Astrocyte of the spinal cord (primary cell): ENCODE measurements around the gene LMOD1.

Experiments
- DNase-seq: peaks from one replicate; pipeline ENCODE4 v3.0.0; 2011; ENCODE audit warnings: low read depth, low spot score
- H3K4me3 ChIP-seq: 2 replicates; pipeline ENCODE4 v1.5.1; 2011; ENCODE audit warnings: low read depth, mild to moderate bottlenecking, low read length, moderate library complexity
- CTCF ChIP-seq: IDR thresholded peaks from 2 replicates; pipeline ENCODE4 v1.5.1; 2012; ENCODE audit warnings: low read depth, mild to moderate bottlenecking, low read length, inconsistent platforms
- in situ Hi-C: cut with HindIII; loops from 2 replicates; pipeline ENCODE4 v1.10.0; 2017; ENCODE audit warnings: low sequenced_read_pairs

The LMOD1 gene

DNA sequence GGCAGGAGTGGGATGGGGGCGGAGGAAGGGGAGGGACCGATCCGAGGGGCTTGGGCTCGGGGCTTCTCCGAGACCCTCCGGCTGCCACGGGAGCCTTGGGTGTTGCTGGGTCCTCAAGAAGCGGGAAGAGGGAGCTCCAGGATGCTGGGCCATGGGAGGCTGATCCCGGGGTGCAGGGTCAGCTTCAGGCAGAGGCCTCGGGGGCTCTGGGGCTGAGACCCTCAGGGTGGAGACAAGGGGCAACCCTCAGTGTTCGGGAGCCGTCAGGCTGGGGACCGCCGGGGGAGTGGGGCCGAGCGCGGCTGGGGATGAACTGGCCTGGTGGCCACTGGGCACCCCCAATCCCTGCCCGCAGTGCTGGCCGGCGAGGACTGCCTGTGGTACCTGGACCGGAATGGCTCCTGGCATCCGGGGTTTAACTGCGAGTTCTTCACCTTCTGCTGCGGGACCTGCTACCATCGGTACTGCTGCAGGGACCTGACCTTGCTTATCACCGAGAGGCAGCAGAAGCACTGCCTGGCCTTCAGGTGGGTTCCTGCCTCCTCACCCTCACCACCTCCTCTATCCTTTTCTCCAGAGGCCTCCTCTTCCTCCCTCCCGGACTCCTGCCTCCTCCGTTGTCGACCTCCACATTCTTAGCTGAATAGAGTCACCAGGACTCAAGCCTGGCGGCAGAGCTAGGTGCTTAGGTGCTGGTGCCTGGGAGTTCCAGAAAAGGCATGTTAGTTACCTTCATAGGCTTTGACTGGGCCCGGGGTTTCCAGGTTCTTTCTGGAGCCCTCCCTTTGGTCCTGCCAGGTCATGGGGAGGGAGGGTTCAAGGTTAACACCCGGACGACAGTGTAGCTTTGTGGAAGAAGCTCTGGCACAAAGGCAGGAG lies 57.0 kb downstream of the LMOD1 start:
- in situ Hi-C loops = no loop called here
- peak overlapping the region; percentile 60 for H3K4me3 ChIP-seq
- no peak for DNase-seq
- TF ChIP-seq CTCF = no peak

DNA sequence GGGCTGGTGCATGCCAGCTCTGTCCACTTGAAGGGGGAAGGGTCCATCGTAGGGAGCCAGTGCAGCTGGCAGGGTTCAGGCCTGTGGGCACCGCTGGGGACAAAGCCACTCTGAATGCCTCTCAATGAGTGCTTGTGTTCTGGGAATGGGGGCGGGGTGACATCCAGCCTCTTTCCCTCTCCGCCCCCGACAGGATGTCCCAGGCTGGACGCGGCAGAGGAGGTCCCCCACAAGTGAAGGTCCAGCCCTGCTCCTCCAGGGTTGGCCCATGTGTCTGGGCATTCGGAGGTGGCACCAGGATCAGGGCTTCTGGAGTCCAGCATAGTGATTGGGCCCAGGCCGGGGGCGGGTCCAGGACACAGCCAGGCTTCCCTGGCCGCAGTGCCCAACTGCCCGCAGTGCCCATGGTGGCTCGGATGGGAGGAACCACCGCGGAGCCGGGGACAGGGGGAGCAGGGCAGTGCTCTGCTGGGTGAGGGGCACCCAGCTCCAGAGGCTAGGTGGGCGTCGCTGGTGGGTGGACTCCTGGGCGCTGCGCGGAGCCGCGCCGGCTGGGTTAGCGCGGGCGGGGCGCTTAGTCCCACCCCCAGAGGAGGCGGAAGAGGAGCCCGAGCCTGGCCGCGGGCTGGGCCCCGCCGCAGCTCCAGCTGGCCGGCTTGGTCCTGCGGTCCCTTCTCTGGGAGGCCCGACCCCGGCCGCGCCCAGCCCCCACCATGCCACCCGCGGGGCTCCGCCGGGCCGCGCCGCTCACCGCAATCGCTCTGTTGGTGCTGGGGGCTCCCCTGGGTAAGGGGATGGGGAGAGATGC lies 57.9 kb downstream of the LMOD1 start, which contains the start of gene SHISA4:
Gene SHISA4 (plus strand): TSS at position 617 of the 808 bp plus-strand sequence. CDS start 97 bp downstream, at position 714.
- TF ChIP-seq CTCF = no peak
- H3K4me3 ChIP-seq = peak within 1 kb of the TSS; percentile 60
- peak; percentile 54 for DNase-seq
- in situ Hi-C loops = no loop called here

- in situ Hi-C loops = no loop called here
- no peak for DNase-seq
- H3K4me3 ChIP-seq = no peak overlapping the region
- no peak for TF ChIP-seq CTCF
Observed at GRCh38 chr1:201887116-201887866, 59.1 kb downstream of the LMOD1 start.

DNA sequence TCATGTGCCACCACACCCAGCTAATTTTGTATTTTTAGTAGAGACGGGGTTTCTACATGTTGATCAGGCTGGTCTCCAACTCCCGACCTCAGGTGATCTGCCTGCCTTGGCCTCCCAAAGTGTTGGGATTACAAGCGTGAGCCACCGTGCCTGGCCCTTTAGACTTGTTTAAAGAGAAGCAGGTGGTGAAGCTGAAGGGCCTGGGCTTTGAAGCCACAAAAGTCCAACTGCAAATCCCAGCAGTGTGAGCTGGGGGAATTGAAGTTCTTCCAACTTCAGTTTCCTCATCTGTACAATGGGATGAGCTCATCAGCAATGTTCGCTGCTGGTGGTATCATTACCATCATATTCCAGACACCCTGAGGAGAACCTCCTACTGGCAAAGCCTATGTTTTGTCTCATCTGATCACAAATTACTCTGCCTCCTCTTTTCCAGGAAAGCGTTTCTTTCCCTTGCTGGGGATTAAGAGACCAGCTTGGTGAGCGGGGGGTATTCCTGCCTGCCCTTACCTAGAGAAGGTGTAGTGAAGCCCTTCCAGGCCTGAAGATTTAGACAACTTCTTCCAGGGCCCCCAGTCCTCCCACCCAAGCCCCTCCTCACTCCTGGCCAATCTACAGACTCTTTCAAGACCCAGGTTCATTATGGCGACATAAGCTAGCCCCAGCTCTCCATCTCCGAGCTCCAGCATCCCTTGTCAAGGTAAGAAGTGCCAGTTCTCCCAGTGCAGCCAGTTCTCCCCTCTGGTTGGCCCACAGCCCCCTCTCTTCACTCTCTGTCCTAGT lies 60.1 kb downstream of the LMOD1 start:
- TF ChIP-seq CTCF = no peak
- H3K4me3 ChIP-seq = no peak overlapping the region
- in situ Hi-C loops = no loop called here
- no peak for DNase-seq

GRCh38 chr1:201885531-201886075 lies 60.7 kb downstream of the LMOD1 start:
- TF ChIP-seq CTCF = no peak
- no peak overlapping the region for H3K4me3 ChIP-seq
- in situ Hi-C loops = no loop called here
- DNase-seq = peak; percentile 43
